ENCODE measurements around the gene IGF2BP2.
A peak's percentile ranks its signal among the peaks of the same experiment; 100 is the strongest.
"Not testable (repeated sequence)": the region's sequence is repeated elsewhere in the genome, so short reads cannot be mapped to it uniquely, and the experiment has no call there.

Gene IGF2BP2

DNA sequence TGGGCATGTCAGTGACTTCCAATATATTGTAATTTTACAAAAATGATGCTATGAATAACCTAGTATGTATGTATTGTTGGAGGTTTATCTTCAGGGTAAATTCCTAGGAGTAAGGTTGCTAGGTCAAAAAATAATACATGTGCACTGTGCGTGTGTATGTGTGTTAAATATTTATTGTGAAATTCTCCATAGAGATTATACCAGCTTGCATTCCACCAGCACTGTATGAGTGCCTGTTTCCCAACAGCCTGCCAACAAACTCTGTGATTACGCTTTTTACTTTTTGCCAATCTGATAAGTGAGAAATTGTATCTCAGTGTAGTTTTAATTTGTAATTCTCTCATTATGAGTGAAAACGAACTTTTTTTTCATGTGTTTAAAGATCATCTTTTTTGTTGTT, 12.6 kb upstream of the IGF2BP2 start:
- DNase-seq (ENCODE audit: low spot score): no peak

- DNase-seq (ENCODE audit: low spot score): no peak
Observed at GRCh38 chr3:185831990-185832389, 7.1 kb upstream of the IGF2BP2 start.

DNA sequence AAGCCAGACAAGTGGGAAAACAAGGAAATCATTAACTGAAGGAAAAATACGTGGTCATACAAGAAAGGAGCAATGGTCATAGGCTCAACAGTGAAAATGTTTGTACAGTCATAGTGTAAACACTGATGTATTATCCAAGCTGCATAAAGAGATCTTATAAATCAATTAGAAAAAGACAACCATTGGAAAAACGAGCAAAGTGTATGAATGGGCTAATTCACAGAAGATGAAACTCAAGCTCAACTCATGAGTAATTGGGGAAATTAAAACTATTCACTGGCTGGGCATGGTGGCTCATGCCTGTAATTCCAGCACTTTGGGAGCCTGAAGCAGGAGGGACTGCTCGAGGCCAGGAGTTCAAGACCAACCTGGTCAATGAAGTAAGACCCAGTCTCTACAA, 6.4 kb upstream of the IGF2BP2 start:
- no peak for DNase-seq (ENCODE audit: low spot score)

- DNase-seq (ENCODE audit: low spot score): no peak
Observed at GRCh38 chr3:185830018-185830797, 5.4 kb upstream of the IGF2BP2 start.

DNA sequence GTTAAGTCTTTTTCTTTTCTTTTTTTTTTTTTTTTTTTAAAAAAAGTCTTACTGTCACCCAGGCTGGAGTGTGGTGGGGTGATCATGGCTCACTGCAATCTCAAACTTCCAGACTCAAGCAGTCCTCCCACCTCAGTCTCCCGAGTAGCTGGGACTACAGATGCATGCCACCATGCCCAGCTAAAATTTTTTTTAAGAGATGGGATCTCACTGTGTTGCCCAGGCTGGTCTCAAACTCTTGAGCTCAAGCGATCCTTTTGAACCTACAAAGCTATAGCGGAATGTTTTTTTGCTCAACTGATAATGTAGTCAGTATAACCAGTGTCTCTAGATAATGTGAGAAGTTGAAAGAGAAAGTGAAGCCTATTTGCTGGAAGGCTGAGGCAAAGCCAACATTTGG, 3.9 kb upstream of the IGF2BP2 start:
- no peak for DNase-seq (ENCODE audit: low spot score)

- no peak for DNase-seq (ENCODE audit: low spot score)
Observed at GRCh38 chr3:185827595-185828344, 2.9 kb upstream of the IGF2BP2 start.

GRCh38 chr3:185825639-185826481, 1.0 kb upstream of the IGF2BP2 start:
- peak; percentile 8 for DNase-seq (ENCODE audit: low spot score)

DNA sequence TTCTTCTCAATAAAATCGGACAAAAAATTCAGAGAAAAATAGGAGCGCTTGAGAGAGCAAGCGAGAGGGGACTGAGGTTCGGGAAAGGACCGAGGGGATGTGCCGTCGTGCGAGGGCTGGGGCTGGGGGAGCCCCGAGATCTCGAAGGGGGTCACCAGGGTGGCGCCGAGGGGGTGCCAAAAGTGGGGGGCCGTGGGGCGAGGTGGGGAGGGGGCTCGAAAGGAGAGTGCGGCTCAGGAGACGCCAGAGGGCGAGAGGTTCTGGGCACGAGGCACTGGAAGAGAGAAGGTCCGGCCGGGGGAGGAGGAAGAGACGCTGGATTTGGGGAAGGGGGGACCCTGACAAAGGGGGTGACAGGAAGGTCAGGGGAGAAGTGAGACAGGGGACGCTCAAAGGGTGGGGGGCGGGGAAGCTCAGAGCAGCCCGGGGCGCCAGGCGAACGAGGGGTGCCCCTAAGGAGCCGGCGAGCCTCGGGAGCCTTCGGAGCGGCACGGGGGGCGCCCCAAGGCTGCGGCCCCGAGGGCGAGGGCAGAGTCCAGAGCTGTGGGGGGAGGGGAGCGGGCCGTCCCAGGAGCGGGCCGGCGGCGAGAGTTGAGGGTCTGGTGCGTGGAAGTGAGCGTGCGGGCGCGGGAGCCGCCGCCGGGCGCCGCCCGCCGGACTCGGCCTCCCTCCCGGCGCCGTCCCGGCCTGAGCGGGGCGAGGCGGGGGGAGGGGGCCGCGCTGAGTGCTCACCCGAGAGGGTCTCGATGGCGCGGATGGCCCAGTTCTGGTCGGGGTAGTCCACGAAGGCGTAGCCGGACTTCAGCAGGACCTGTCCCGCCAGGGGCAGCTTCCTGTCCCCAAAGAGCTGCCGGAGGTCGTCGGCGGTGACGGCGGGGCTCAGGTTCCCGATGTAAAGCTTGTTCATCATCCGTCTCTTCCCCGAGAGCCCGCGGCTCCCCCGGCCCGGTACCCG, 514 bp downstream of the IGF2BP2 start:
- no peak for DNase-seq (ENCODE audit: low spot score)

DNA sequence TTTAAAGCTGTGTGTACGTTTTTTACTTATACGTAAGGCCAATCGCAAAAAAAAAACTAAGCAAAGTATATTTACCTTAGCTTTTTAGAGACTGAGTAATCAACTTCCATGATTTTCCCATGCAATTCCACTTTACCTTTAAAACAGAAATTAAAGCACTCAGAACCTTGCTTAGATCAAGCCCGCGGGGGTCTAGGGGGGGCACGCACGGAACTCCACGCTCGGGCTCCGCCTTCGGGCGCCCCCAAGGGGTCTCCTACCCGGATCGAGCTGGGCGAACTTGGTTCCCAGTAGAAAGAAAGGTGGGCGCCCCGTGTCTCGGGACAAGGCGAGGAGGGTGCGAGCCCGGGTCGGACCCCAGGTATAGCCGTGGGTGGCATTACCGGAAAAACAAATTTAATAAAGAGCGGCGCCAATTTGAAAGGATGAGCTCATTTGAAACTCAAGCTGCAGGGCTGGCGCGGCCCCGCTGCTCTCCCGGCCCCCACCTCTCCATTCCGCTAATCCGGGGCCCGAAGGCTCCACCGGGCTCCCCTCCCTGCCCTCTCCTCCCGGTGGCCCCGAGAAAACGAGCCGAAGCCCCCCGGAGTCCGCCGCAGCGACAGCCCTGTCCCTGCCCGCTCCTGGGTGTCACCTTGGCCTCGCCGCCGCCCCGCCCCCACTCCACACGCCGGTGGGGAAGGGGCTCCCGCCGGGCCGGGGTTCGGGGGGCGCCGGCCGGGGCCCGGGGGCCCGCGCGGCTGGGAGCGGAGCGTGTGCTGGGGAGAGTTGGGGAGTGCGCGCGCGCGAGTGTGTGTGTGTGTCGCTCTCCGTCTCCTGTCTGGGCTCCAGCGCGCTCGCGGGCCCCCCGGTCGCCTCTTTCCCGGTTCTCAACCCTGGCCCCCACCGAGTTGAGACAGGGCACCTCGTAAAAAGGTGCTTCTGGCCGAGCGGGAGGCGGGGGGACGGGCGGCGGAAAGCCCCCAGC, 1.5 kb downstream of the IGF2BP2 start:
- DNase-seq (ENCODE audit: low spot score): no peak

GRCh38 chr3:185822221-185823000, 2.4 kb downstream of the IGF2BP2 start:
- no peak for DNase-seq (ENCODE audit: low spot score)

GRCh38 chr3:185820973-185821758, 3.7 kb downstream of the IGF2BP2 start:
- DNase-seq (ENCODE audit: low spot score): no peak

DNA sequence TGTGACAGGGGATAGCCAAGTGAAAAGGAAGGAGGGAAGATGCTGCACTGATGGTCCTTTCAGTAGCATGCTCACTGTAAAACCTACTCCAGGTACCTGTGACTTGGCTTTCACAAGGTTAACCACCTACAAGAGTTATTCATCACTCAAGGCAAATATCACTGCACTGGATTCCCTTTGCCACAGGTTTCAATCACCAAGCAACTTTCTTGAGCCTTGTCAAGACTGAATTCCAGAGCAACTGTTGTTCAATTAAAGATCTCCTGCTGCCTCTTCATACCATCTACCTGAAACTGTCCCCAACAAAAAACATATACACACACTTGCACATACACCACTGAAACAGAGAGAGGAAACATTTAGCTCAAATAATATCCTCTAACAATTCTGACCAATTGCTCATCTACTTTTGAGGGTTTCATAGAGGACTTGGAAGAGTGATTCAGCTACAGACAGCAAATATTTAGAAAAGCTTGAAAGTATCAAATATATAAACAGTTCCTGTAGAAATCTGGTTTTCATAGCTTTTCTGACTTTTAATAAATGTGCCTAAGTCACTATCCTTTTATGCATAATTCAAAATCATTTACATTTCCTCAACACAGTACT, 6.5 kb downstream of the IGF2BP2 start:
- no peak for DNase-seq (ENCODE audit: low spot score)

- no peak for DNase-seq (ENCODE audit: low spot score)
Observed at GRCh38 chr3:185815391-185816282, 9.2 kb downstream of the IGF2BP2 start.

DNA sequence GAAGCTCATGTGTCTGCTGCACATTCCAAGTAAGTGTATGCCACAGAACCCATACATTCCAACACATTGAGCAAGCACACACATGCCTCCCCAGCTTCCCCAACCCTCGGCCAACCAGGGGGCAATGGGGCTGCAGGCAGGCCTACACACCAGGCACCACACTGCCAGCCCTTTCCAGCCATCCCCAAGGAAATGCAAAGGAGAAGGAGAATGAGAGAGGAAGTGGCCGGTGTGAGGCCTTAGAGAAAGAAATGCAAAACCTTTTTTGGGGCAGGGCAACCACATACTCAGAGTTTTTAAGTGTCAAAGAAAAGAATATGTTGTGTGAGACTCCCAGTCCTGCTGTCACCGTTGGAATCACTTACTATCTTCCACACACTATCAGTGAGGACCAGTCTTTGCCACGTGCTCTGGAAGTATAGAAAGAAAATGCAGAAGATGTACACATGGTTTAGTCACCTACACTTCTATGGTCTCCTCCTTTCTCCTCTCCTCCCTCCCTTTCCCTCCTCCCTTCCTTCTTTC, 11.1 kb downstream of the IGF2BP2 start:
- DNase-seq (ENCODE audit: low spot score): no peak

- no peak for DNase-seq (ENCODE audit: low spot score)
Observed at GRCh38 chr3:185813205-185813604, 11.6 kb downstream of the IGF2BP2 start.

DNA sequence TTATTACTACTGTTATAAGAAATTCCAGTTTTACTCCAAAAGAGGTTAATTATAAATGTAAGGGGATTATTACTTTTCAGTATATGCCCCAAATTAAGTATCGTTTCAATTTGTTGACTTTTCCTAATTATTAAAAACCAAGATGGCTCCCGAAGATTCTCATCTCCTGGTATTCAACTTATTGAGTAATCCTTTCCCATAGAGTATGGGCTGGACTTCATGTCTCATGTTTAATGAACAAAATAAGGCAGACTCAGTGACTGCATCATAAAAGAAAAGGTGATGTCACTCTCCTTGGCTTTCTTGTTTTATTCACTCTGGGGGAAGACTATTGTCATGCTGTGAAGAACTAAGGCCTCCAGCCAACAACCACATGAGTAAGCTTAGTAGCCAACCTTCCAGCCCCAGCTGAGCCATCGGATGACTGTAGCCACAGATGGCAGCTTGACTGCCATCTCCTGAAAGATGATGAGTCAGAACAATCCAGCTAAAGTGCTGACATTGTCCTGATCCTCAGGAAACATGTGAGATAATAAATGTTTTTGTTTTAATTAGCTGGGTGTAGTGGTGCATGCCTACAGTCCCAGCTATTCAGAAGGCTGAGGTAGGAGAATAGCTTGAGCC, 17.3 kb downstream of the IGF2BP2 start:
- DNase-seq (ENCODE audit: low spot score): no peak

DNA sequence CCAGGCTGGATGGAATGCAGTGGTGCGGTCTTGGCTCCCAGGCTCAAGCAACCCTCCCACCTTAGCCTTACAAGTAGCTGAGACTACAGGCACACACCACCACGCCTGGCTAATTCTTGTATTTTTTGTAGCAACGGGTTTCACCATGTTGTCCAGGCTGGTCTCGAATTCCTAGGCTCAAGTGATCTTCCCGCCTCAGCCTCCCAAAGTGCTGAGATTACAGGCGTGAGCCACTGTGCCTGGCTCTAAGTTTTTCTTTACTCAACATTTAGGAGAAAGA, 26.1 kb downstream of the IGF2BP2 start:
- not testable (repeated sequence) for DNase-seq (ENCODE audit: low spot score)
